ENCODE data around the gene CHAC1.

CHAC1 gene

GRCh38 chr15:40925495-40925862, 27.8 kb upstream of the CHAC1 start:
- DNase-seq: peak in 1 of 2 experiments; percentile 45

GRCh38 chr15:40925863-40926658, 27.2 kb upstream of the CHAC1 start:
- DNase-seq: no peak

GRCh38 chr15:40926659-40927494, 26.4 kb upstream of the CHAC1 start:
- no peak for DNase-seq

GRCh38 chr15:40927495-40927872, 25.8 kb upstream of the CHAC1 start:
- peak in 1 of 2 experiments; percentile 42 for DNase-seq

GRCh38 chr15:40927873-40928806, 25.1 kb upstream of the CHAC1 start:
- DNase-seq: peak; percentile 72 to 75

- DNase-seq: peak; percentile 90 to 91
Measured at GRCh38 chr15:40928821-40929659, 24.2 kb upstream of the CHAC1 start, which contains the start of gene DLL4. Gene DLL4 (plus strand): TSS chr15:40929340. CDS start chr15:40929669, 329 bp downstream.

- DNase-seq: peak in 1 of 2 experiments; percentile 51
Measured at GRCh38 chr15:40929660-40930429, 23.4 kb upstream of the CHAC1 start.

GRCh38 chr15:40930430-40931299, 22.6 kb upstream of the CHAC1 start:
- DNase-seq: peak; percentile 50 to 57

GRCh38 chr15:40931300-40932142, 21.8 kb upstream of the CHAC1 start:
- no peak for DNase-seq

- DNase-seq: peak; percentile 67 to 76
Measured at GRCh38 chr15:40932156-40932555, 21.1 kb upstream of the CHAC1 start.

- DNase-seq: no peak
Measured at GRCh38 chr15:40932649-40933516, 20.4 kb upstream of the CHAC1 start.

GRCh38 chr15:40933517-40933902, 19.8 kb upstream of the CHAC1 start:
- no peak for DNase-seq

- DNase-seq: no peak
Measured at GRCh38 chr15:40934457-40934856, 18.8 kb upstream of the CHAC1 start.

- no peak for DNase-seq
Measured at GRCh38 chr15:40936234-40936708, 17.0 kb upstream of the CHAC1 start.

GRCh38 chr15:40936709-40937666, 16.3 kb upstream of the CHAC1 start:
- DNase-seq: no peak

GRCh38 chr15:40937762-40938535, 15.3 kb upstream of the CHAC1 start:
- DNase-seq: peak in 1 of 2 experiments; percentile 21
